Activated CD4-positive, alpha-beta T cell treated with anti-CD3 and anti-CD28 coated beads for 48 hours (primary cell): ENCODE measurements around the gene TTC28.
"Not testable (repeated sequence)": the region's sequence is repeated elsewhere in the genome, so short reads cannot be mapped to it uniquely, and the experiment has no call there.

Experiments
- DNase-seq: peaks from one replicate; pipeline ENCODE4 v3.0.0-alpha.2; 2020

Gene TTC28

DNA sequence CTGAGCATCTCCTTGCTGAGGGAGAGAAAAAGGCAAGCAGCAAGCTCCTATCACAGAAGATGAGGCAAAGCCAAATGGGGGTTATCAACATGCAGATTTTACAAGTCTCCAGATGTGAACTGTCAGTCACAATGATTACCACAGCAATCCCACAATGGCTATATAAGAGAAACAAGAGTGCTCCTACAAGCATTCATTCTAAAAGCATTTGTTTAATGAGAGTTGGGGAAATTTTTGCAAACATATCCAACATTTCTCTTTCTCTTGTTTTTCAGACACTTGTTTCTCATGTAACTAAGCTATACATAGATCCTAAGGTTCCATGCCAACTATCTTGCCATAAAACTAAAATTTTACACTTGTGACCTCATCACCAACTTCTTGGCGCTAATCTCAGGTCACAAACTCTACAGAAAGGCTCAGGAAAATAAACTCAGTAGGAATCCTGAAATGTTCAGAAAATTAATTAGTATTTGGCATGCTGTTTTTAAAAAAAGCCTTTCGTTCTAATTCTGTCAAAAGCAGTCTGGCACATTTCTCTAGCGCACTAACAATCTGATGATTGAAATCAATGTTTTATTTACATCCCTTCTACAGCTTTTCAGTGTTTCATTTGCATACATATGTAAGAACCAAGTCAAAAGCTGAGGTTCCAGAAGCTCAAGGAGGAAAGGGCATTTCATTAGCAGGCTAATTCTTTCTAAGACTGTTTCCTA is 199.5 kb downstream of the TTC28 start:
- no peak for DNase-seq

GRCh38 chr22:28478564-28478963 is 201.1 kb downstream of the TTC28 start:
- DNase-seq = no peak

DNA sequence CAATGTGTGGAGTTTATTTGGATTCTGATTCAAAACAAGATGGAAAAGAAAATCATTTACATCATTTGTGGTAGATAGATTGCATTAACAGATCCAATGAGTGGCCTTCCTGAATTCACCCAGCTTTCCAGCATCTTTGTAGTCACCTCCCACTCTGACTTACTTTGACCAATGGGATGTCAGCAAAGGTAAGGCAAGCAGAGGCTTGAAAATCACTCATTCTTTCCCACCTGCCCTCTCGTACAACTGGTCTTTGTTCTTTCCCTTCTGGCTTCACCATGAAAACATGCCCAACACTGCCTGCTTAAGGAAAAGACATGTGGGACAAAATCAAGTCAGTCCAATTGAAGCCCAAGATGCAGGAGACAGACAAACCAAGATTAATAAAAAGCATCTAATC is 202.1 kb downstream of the TTC28 start:
- DNase-seq = no peak

- DNase-seq = no peak
Observed at GRCh38 chr22:28474330-28474729, 205.3 kb downstream of the TTC28 start.

GRCh38 chr22:28473258-28473657 is 206.4 kb downstream of the TTC28 start:
- no peak for DNase-seq

DNA sequence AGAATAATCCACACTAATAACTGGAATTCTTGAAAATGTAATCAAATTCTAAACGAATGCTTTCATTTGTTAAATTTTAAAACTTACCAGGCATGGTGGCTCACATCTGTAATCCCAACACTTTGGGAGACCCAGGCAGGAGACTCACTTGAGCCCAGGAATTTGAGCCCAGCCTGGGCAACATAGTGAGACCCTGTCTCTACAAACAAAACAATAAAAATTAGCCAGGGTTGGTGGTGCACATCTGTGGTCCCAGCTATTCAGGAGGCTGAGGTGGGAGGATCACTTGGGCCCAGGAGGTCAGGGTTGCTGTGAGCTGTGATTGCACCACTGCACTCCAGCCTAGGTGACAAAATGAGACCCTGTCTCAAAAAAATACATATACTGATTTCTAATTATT is 212.6 kb downstream of the TTC28 start:
- DNase-seq = not testable (repeated sequence)

DNA sequence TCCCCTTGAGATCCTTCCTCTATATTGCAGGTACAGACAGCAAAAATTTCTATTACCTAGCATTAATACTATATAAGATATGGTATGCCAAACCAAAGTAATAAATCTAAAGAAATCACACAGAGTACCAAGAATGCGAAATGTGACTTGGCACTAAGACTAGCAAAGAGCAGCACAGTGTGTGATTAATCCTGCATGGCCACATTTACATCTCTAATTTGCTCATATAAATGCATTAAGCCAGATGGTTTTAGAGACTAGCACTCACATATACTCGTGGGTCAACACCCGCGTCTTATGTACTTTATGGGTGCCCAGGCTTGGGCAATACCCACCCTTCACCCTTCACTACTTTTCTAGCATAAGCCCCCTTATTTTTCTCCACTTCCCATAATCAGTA is 213.2 kb downstream of the TTC28 start:
- DNase-seq = no peak

- no peak for DNase-seq
Observed at GRCh38 chr22:28465841-28466240, 213.8 kb downstream of the TTC28 start.

GRCh38 chr22:28464127-28464526 is 215.5 kb downstream of the TTC28 start:
- no peak for DNase-seq

DNA sequence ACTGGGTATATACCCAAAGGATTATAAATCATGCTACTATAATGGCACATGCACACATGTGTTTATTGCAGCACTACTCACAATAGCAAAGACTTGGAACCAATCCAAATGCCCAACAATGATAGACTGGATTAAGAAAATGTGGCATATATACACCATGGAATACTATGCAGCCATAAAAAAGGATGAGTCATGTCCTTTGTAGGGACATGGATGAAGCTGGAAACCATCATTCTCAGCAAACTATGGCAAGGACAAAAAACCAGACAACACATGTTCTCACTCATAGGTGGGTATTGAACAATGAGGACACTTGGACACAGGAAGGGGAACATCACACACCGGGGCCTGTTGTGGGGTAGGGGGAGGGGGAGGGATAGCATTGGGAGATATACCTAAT is 216.2 kb downstream of the TTC28 start:
- DNase-seq = not testable (repeated sequence)

DNA sequence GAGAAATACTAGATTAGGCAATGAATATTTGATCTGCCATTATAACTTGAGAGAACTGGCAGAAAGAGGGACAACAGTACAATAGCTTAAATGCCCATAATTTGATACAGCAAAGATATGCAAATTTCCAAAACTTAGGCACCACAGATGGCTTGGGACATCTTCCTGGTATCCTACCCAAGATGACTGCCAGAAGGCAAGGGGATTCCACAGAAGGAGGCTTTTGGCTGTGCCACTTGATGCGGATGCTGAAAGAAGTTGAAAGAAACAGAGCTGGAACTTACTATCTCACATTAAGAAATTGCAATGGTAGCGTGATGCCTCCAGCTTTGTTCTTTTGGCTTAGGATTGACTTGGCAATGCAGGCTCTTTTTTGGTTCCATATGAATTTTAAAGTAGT is 216.7 kb downstream of the TTC28 start:
- no peak for DNase-seq

GRCh38 chr22:28462041-28462440 is 217.6 kb downstream of the TTC28 start:
- no peak for DNase-seq

DNA sequence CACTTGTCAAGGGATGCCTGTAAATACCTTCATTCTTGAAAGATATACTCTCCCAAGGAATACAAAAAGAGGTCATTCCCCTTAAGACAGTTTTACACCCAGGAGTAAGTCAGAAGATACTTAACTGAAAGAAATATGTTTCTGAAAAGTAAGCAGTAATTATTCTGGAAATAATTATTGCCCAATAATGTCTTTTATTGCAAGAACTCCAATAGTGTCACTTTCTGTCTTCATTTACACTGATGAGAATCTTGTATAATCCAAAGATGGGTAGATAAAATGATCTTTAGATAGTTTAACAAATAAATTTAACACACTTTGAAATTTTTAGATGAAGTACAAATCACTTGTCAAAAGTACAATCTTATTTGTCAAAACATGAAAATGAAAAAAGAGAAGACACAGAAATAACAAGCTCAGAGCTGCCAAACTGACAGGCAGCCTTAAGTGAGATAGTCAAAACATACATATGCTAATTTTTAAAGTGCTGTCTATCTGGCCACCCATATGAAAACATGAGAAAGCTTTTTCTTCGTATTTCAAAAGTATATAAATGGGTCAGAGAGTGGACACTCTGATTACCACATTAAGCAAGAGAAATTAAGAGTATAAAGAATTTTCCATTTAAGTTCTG is 225.1 kb downstream of the TTC28 start:
- no peak for DNase-seq

- DNase-seq = no peak
Observed at GRCh38 chr22:28450109-28450508, 229.5 kb downstream of the TTC28 start.

DNA sequence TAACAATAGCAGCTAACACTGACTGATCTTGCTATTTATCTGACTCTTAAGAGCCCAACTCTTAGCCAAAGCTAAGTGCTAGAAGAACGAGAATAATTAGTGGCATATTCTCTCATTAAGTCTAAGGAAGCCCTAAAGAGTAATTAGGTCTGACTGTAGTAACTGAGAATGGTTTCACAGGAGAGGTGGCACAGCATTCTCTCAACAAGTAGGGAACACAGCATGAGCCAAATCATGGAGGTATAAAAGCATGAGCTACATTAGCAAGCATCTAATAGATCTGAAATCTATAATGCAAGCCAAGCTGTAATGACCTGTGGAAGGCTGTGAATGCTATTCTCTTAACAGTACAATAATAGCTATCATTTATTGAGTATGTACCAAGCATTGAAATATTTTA is 230.6 kb downstream of the TTC28 start:
- no peak for DNase-seq

GRCh38 chr22:28448625-28449024 is 231.0 kb downstream of the TTC28 start:
- DNase-seq = no peak

DNA sequence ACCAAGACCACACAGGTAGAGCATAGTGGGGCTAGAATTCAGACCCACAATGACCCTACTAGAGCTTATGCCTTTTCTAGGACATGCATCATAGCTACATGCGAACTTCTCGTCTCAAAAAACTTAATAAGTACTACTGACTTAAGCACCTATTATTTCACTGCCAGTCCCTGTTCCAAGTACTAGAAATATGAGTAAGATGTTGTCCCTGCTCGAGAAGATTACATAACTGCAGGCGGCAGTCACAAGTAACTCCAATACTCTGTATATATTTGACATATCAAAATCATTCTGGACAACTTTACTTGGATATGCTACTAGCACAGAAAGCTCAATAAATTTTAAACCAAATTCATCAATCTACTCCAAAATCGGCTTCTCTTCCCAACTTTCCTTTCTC is 235.0 kb downstream of the TTC28 start:
- no peak for DNase-seq

DNA sequence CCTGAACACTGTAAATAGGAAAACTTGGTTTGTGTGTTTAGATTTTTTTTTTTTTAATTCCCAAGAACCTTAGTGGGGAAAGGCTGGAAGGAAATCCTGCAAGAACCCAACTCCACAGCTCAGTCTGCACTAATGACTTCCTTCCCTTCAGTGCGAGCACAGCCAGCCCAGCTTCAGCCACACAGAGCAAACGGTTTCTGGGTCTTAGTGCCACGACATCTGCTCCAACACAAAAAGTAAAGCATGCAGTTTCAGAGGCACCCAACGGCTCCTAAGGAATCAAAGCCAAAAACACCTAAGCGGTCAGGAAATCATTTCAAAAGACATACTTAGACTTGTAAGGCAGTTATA is 236.1 kb downstream of the TTC28 start:
- DNase-seq = peak; percentile 38

- DNase-seq = peak; percentile 40
Observed at GRCh38 chr22:28442711-28443525, 236.7 kb downstream of the TTC28 start.

GRCh38 chr22:28442264-28442710 is 237.4 kb downstream of the TTC28 start:
- peak; percentile 86 for DNase-seq

- DNase-seq = no peak
Observed at GRCh38 chr22:28441720-28442263, 237.8 kb downstream of the TTC28 start.

DNA sequence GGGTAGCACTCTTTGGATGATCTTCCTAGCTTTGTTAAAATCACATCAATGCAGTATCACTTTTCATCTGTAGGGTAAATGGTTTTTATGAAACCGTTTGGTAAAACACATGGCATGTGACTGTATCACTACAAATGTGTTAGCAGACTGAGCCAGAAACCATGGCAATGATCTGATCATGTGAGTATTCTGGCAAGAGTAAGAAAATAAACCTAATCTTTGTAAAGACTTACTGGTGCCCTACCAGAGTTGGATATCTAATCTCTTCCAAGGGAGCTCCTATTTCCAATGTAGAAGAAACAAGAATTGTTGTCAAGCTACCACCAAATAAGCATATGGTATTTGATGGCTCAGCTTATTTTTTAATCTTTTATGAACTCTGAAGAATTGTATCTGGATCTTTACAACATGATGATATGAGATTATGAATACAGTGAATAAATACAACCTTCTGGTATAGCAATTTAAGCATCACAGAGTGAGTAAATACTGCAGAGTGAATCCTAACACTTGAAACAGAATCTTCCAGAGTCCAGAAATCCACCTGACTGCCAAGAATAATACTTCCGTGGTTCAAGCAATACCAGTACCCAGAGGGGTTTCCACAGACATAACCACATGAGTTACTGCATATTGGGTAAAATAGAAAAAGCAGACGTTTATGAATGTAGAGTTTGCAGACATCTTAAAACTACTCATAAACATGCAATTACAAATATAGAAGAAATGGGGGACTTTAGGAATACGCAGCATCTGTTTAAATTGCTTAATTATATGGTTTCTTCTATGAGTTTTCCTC is 238.8 kb downstream of the TTC28 start:
- DNase-seq = no peak
